ENCODE measurements around the gene GTF3C5. TPM values are rescaled to one million over a fixed set of nuclear protein-coding genes. Genes with fewer than 3 reads are reported as not detected.

Gene GTF3C5
- total and polyA plus RNA-seq, 8 donors = 25.7 to 85.2 (median 45.4) TPM

GRCh38 chr9:133094842-133095393, 64.1 kb downstream of the GTF3C5 start:
- H3K9me3 ChIP-seq = peaks cover 0 to 19% (median 5%) of the 10 kb centered on the region in 4 donors
- H3K4me1 ChIP-seq = no peaks in the 10 kb centered on the region
- H3K36me3 ChIP-seq = peaks cover 30 to 38% (median 35%) of the 10 kb centered on the region in 4 donors
- no peaks in the 10 kb centered on the region for H3K27me3 ChIP-seq
- H3K4me3 ChIP-seq = no peak overlapping the region
- no peak overlapping the region for H3K27ac ChIP-seq
- TF ChIP-seq POLR2AphosphoS5 (IDR thresholded peaks at IDR 0.05) (no peak), CTCF (IDR thresholded peaks at IDR 0.05) (no peak), POLR2A (IDR thresholded peaks at IDR 0.05) (no peak), EP300 (IDR thresholded peaks at IDR 0.05) (no peak)
- DNase-seq = no peak
- WGBS, 5 donors = 95 to 99% (median 98%) methylated on average over 3 of the region's 3 CpGs
- intact Hi-C loops (cut with DNase I; ENCODE audit: low total_unique reads) = no loop called here

- TF ChIP-seq POLR2AphosphoS5 (IDR thresholded peaks at IDR 0.05) = no peak
- no peak for TF ChIP-seq POLR2A (IDR thresholded peaks at IDR 0.05)
- TF ChIP-seq EP300 (IDR thresholded peaks at IDR 0.05) = no peak
- TF ChIP-seq CTCF (IDR thresholded peaks at IDR 0.05) = no peak
- Histone ChIP-seq H3K36me3 (peaks cover 60 to 71% (median 68%) of the 10 kb centered on the region in 4 donors), H3K4me3 (no peak overlapping the region), H3K4me1 (peaks cover 0 to 2% (median under 1%) of the 10 kb centered on the region in 4 donors), H3K9me3 (peaks cover 0 to 19% (median 5%) of the 10 kb centered on the region in 4 donors), H3K27me3 (no peaks in the 10 kb centered on the region), H3K27ac (no peak overlapping the region)
- no peak for DNase-seq
- intact Hi-C loops (cut with DNase I; ENCODE audit: low total_unique reads) = no loop called here
- whole genome bisulfite sequencing, 5 donors = 80 to 90% (median 89%) methylated on average over 11 to 16 of the region's 16 CpGs
Measured at GRCh38 chr9:133098104-133098754, 67.4 kb downstream of the GTF3C5 start.

- WGBS, 5 donors = 86 to 96% (median 87%) methylated on average over 3 to 5 of the region's 5 CpGs
- TF ChIP-seq EP300 (IDR thresholded peaks at IDR 0.05) (no peak), CTCF (IDR thresholded peaks at IDR 0.05) (no peak)
Measured at GRCh38 chr9:133098871-133099270, 68.1 kb downstream of the GTF3C5 start.

GRCh38 chr9:133099726-133100505, 69.1 kb downstream of the GTF3C5 start:
- 92 to 96% (median 95%) methylated on average over 5 to 12 of the region's 12 CpGs for WGBS, 5 donors
- no peak overlapping the region for H3K4me3 ChIP-seq
- H3K27me3 ChIP-seq = no peaks in the 10 kb centered on the region
- H3K9me3 ChIP-seq = peaks cover 0 to 19% (median 5%) of the 10 kb centered on the region in 4 donors
- no peak for TF ChIP-seq POLR2A (IDR thresholded peaks at IDR 0.05)
- no peak for TF ChIP-seq EP300 (IDR thresholded peaks at IDR 0.05)
- TF ChIP-seq POLR2AphosphoS5 (IDR thresholded peaks at IDR 0.05) = no peak
- intact Hi-C loops (cut with DNase I; ENCODE audit: low total_unique reads) = no loop called here
- H3K27ac ChIP-seq = no peak overlapping the region
- H3K4me1 ChIP-seq = peaks cover 6 to 10% (median 8%) of the 10 kb centered on the region in 4 donors
- peaks cover 72 to 88% (median 85%) of the 10 kb centered on the region in 4 donors for H3K36me3 ChIP-seq
- DNase-seq = no peak

More at GRCh38 chr9:133098871-133099270, 68.1 kb downstream of the GTF3C5 start:
- intact Hi-C loops (cut with DNase I; ENCODE audit: low total_unique reads) = no loop called here
- Histone ChIP-seq H3K9me3 (peaks cover 0 to 19% (median 5%) of the 10 kb centered on the region in 4 donors), H3K27me3 (no peaks in the 10 kb centered on the region), H3K36me3 (peaks cover 64 to 77% (median 75%) of the 10 kb centered on the region in 4 donors), H3K27ac (no peak overlapping the region), H3K4me3 (no peak overlapping the region), H3K4me1 (peaks cover 6 to 9% (median 7%) of the 10 kb centered on the region in 4 donors)
- no peak for DNase-seq

Measured in stomach (tissue), 9 donors.